Activated T-helper 1 cell treated with anti-CD3 and anti-CD28 coated beads, Interleukin-12 subunit alpha, Interleukin-12 subunit beta, Interleukin-2, Interleukin-4 antibody, amounts not matched to agents 30 ng/mL and 10 ng/mL and 1 ng/mL, durations not matched to agents 14 hours and 24 hours and 36 hours (primary cell): ENCODE measurements around the gene RECQL5. TPM values are rescaled to one million over a fixed set of nuclear protein-coding genes. Genes with fewer than 3 reads are reported as not detected.
A peak's percentile ranks its signal among the peaks of the same experiment; 100 is the strongest.

Experiments used
- DNase-seq: peaks from one replicate; pipeline ENCODE4 v3.0.0; 2021; ENCODE audit warnings: low spot score
- H3K27ac Mint-ChIP-seq: one replicate; pipeline ENCODE4 v1.8.0; 2021; ENCODE audit warnings: mild to moderate bottlenecking, mixed read lengths
- H3K27me3 Mint-ChIP-seq: one replicate; pipeline ENCODE4 v1.8.0; 2022; ENCODE audit warnings: mild to moderate bottlenecking, moderate library complexity, mixed read lengths; ENCODE audit not compliant: insufficient read depth
- H3K36me3 Mint-ChIP-seq: one replicate; pipeline ENCODE4 v1.8.0; 2021; ENCODE audit warnings: low read depth, mixed read lengths
- H3K4me1 Mint-ChIP-seq: one replicate; pipeline ENCODE4 v1.8.0; 2021; ENCODE audit warnings: low read depth, mixed read lengths
- H3K4me3 Mint-ChIP-seq: one replicate; pipeline ENCODE4 v1.8.0; 2021; ENCODE audit warnings: mild to moderate bottlenecking, moderate library complexity, mixed read lengths
- H3K9me3 Mint-ChIP-seq: one replicate; pipeline ENCODE4 v1.8.0; 2021; ENCODE audit warnings: mixed read lengths
- intact Hi-C: fragments of 100-400 bp; cut with micrococcal nuclease; formaldehyde crosslinking; loops from one replicate; pipeline ENCODE4 v1.15.1; 2024
- total RNA-seq: library from RNA; stranded (reverse); gene quantifications from 2 replicates; pipeline ENCODE4 v1.2.3, GENCODE V29; 2022

Gene RECQL5
- total RNA-seq, 1 donor from 2014 or later: 34.1 TPM

DNA sequence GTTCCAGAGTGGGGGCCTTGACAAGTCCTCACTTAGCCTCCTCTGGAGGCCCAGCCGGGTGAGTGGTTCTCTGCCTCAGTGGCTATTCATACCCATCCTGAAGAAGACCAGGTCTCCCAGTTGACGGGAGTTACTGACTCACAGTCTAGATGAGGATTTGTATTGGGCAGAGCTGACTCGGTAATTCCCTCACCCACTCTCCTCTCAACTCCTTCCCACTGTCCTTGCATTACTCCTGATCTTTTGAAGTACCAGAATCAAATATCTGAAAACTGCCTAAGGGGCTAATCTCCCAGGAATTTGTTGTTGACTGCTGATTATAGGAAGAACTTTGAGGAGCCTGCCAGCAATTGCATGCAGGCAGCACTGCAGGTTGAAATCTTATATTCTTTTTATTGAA lies 14.3 kb upstream of the RECQL5 start:
- Mint-ChIP-seq H3K36me3 (peaks cover 8% of the 10 kb centered on the region), H3K27ac (no peak overlapping the region)
- intact Hi-C loops: no loop called here

DNA sequence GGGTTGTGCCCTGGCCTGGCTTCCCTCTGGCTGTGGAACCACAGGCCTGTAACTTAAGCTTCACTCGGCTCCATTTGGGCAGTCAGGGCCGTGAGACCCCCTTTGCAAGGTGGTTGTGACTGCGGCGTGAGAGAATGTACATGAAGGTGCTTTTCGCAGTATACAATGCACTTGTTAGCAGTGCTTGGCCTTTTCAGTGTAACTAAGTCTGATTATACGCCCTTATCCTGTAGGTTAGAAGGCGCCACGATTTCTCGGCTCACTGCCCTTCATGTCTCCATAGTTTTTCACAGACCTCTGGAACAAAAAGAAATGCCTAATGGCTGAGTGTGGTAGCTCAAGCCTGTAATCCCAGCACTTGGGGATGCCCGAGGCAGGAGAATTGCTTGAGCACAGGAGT lies 13.5 kb upstream of the RECQL5 start:
- intact Hi-C loops: no loop called here
- no peaks in the 10 kb centered on the region for H3K27me3 Mint-ChIP-seq
- H3K27ac Mint-ChIP-seq: no peak overlapping the region
- no peak for DNase-seq
- H3K36me3 Mint-ChIP-seq: peaks cover 10% of the 10 kb centered on the region
- H3K4me3 Mint-ChIP-seq: no peak overlapping the region
- H3K9me3 Mint-ChIP-seq: no peaks in the 10 kb centered on the region
- H3K4me1 Mint-ChIP-seq: peaks cover 17% of the 10 kb centered on the region

More for the DNA sequence above, 14.3 kb upstream of the RECQL5 start:
- Mint-ChIP-seq H3K4me3 (no peak overlapping the region), H3K27me3 (no peaks in the 10 kb centered on the region), H3K4me1 (peaks cover 26% of the 10 kb centered on the region), H3K9me3 (no peaks in the 10 kb centered on the region)
- no peak for DNase-seq

DNA sequence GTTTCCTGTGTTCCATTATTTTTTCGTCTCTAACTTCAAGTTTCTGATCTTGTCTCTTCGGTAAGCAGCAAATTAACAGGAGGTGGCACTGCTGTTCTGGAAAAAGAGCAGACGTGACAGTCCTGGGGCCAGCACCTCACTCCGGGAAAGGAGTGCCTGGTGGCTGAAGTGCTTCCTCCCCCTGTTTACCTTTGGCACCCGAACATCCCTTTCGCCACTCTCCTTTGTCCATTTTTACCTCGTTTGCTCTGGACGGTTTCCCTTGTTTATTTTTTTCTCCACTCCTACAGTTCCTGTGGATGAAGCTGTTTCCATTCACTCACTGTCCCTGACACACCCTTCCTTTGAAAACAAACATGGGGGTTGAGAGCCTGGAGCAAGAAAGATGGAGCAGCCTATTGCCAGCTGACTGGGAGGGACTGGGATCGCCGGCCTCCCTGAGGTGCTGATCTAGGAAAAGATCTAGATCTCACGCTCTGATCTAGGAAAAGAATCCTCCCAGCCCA lies 12.8 kb upstream of the RECQL5 start:
- Mint-ChIP-seq H3K27ac (no peak overlapping the region), H3K4me1 (peaks cover 13% of the 10 kb centered on the region), H3K9me3 (no peaks in the 10 kb centered on the region), H3K27me3 (no peaks in the 10 kb centered on the region), H3K36me3 (peaks cover 10% of the 10 kb centered on the region), H3K4me3 (no peak overlapping the region)
- intact Hi-C loops: loop anchor here (10.0 kb wide), 1 partner anchor 415 kb away; the partner anchor contains the start of genes GGA3 and MRPS7
- no peak for DNase-seq

DNA sequence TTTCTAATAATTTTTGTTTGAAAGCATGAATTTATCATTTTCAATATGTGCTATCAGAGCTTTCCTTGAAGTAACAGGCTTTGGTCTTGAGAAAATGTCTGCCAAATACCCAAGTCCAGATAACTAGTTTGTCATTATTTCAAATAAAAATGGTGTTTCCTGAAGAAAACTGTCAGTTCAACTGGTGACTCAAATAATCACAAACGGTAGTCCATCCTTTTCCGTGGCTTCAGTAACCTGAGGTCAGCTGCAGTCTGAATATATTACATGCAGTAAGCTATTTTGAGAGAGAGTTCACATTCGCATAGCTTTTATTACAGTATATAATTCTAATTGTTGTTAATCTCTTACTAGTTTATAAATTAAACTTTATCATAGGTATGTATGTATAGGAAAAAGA lies 9.5 kb upstream of the RECQL5 start:
- Mint-ChIP-seq H3K4me1 (peaks cover 6% of the 10 kb centered on the region), H3K36me3 (peaks cover 14% of the 10 kb centered on the region), H3K4me3 (no peak overlapping the region), H3K27ac (no peak overlapping the region), H3K9me3 (no peaks in the 10 kb centered on the region), H3K27me3 (no peaks in the 10 kb centered on the region)
- no peak for DNase-seq
- intact Hi-C loops: loop anchor here (10.0 kb wide), 1 partner anchor 412 kb away; the partner anchor contains the start of genes GGA3 and MRPS7

DNA sequence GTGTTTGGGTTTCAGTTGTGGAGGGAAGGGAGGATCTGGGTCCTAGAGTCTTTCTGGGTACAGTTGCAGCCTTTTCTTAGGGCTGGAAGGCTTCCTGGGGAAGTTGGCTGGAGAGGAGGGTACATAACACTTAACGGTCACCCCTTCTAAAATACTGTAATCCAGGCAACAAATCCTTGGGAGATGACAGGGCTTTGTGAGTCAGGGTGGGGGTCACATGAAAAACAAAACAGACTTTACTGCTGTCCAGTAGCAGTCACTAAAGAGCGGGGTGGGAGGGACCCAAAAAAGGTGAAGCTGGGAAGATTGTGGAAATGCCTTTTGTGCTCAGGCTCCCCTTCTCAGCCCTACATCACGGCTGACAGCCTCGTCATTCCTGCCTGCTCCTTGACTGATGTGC lies 6.5 kb upstream of the RECQL5 start:
- Mint-ChIP-seq H3K4me1 (peaks cover 6% of the 10 kb centered on the region), H3K27ac (no peak overlapping the region), H3K9me3 (no peaks in the 10 kb centered on the region)

DNA sequence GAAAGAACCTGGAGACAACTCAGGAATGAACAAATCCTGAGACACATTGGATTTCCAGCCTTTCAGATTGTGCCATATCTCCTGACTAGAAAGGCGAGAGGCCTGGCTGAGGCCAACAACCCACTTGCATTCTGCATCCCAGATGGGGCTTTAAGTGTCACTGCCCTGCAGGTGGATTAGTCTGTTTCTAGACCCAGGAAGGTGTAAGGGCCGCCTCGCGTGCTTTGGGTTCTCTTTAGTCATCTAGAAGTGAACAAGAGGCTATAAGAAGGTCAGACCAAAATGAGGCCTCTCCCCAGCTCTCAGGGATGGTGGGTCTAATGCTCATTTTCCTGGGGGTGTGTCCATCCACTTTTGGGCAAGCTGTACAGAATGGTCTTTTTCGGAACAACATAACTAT lies 5.1 kb upstream of the RECQL5 start:
- no peak overlapping the region for H3K27ac Mint-ChIP-seq

More for the DNA sequence above, 6.5 kb upstream of the RECQL5 start:
- DNase-seq: no peak
- intact Hi-C loops: loop anchor here (10.0 kb wide), 1 partner anchor 409 kb away; the partner anchor contains the start of genes GGA3 and MRPS7
- Mint-ChIP-seq H3K27me3 (no peaks in the 10 kb centered on the region), H3K4me3 (no peak overlapping the region), H3K36me3 (peaks cover 24% of the 10 kb centered on the region)

DNA sequence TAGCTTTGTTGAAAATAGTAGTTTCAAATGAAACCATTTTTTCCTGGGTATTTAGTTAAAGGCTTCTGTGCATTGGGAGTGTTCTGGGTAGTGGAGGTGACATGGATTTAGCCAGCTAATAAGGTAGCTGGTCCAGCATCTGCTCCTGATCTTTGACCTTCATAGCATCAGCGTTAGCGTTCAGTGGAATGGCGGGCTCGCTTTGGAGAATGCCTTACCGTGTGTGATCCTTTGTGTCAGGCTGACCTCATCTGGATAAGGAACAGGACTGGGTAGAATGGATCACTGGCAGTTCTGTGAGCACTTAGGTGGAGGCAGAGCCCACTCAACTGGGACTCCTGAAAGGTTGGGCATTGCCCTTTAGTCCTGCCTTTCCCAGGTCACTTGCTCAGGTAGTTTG lies 3.9 kb upstream of the RECQL5 start:
- no peak overlapping the region for H3K4me3 Mint-ChIP-seq
- peaks cover 25% of the 10 kb centered on the region for H3K36me3 Mint-ChIP-seq
- intact Hi-C loops: loop anchor here (10.0 kb wide), 1 partner anchor 406 kb away; the partner anchor contains the start of genes GGA3 and MRPS7
- DNase-seq: no peak
- H3K27me3 Mint-ChIP-seq: no peaks in the 10 kb centered on the region
- H3K4me1 Mint-ChIP-seq: peaks cover 11% of the 10 kb centered on the region
- no peak overlapping the region for H3K27ac Mint-ChIP-seq
- H3K9me3 Mint-ChIP-seq: no peaks in the 10 kb centered on the region

More for the DNA sequence above, 5.1 kb upstream of the RECQL5 start:
- H3K36me3 Mint-ChIP-seq: peaks cover 27% of the 10 kb centered on the region
- peaks cover 11% of the 10 kb centered on the region for H3K4me1 Mint-ChIP-seq
- no peaks in the 10 kb centered on the region for H3K27me3 Mint-ChIP-seq
- H3K4me3 Mint-ChIP-seq: no peak overlapping the region
- no peaks in the 10 kb centered on the region for H3K9me3 Mint-ChIP-seq
- DNase-seq: no peak
- intact Hi-C loops: loop anchor here (10.0 kb wide), 1 partner anchor 407 kb away; the partner anchor contains the start of genes GGA3 and MRPS7

DNA sequence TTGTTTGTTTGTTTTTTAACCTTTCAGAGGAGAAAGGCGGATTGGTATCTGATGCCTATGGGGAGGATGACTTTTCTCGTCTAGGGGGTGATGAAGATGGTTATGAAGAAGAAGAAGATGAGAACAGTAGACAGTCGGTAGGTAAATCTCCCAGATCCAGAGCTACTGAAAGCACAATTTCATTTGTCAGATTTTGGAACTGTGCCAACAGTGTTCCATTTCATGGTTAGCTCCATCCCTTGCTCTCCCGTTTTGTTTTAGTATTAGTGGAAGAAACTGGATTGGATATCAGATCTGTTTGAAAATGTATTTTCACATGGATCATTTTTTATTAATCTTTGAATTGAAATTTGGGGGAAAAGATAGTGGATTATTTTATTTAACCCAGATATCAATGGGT lies 1.5 kb upstream of the RECQL5 start:
- Mint-ChIP-seq H3K36me3 (peaks cover 28% of the 10 kb centered on the region), H3K27ac (peak overlapping the region; percentile 40), H3K9me3 (no peaks in the 10 kb centered on the region), H3K4me1 (peaks cover 11% of the 10 kb centered on the region), H3K4me3 (no peak overlapping the region), H3K27me3 (no peaks in the 10 kb centered on the region)
- DNase-seq: no peak
- intact Hi-C loops: no loop called here

DNA sequence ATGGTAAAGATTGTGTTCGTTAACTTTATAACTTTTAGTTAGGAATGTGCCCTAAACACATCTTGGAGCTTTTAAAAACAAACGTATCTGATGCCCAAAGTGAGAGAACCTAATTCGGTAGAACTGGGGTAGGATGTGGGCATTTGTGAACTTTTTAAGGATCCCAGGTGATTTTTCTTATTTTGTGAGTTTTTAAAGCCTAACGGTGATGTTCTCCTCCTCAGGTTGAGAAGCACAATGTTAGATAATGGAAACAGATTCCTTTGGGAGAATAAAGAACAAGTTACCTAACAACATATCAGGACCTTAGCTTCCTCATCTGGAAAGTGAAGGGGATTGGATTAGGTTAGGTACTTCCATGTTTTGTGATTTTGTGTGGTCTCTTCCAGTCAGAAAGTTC lies 871 bp upstream of the RECQL5 start:
- H3K4me1 Mint-ChIP-seq: peaks cover 11% of the 10 kb centered on the region
- no peaks in the 10 kb centered on the region for H3K27me3 Mint-ChIP-seq
- no peak for DNase-seq
- H3K9me3 Mint-ChIP-seq: no peaks in the 10 kb centered on the region
- peaks cover 24% of the 10 kb centered on the region for H3K36me3 Mint-ChIP-seq
- H3K4me3 Mint-ChIP-seq: no peak overlapping the region
- intact Hi-C loops: loop anchor here (1.0 to 2.0 kb wide), 6 partner anchors 23 to 379 kb away; partner anchors contain the start of genes ACOX1, SLC25A19, TEN1 and WBP2
- H3K27ac Mint-ChIP-seq: no peak overlapping the region

DNA sequence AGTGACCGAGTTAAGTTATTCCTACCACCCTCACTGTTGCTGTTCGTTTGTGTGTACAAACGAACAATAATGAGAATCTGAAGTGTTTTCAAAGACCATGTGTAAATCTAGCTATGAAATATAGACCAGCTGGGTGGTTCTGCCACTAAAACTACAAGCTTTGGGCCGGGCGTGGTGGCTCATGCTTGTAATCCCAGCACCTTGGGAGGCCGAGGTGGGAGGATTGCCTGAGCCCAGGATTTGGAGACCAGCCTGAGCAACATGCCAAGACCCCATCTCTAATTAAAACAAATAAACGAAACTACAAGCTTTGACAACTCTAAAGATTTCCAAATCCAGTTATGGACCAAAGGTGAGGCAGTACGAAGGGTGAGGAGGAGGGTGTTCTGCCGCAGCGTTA lies 973 bp downstream of the RECQL5 start:
- no peaks in the 10 kb centered on the region for H3K27me3 Mint-ChIP-seq
- H3K27ac Mint-ChIP-seq: peak overlapping the region; percentile 71
- H3K36me3 Mint-ChIP-seq: peaks cover 26% of the 10 kb centered on the region
- DNase-seq: no peak
- H3K4me3 Mint-ChIP-seq: peak overlapping the region; percentile 79
- no peaks in the 10 kb centered on the region for H3K9me3 Mint-ChIP-seq
- intact Hi-C loops: loop anchor here (2.0 kb wide), 2 partner anchors 189 to 377 kb away; partner anchors contain the start of genes SLC25A19 and WBP2
- H3K4me1 Mint-ChIP-seq: peaks cover 11% of the 10 kb centered on the region

DNA sequence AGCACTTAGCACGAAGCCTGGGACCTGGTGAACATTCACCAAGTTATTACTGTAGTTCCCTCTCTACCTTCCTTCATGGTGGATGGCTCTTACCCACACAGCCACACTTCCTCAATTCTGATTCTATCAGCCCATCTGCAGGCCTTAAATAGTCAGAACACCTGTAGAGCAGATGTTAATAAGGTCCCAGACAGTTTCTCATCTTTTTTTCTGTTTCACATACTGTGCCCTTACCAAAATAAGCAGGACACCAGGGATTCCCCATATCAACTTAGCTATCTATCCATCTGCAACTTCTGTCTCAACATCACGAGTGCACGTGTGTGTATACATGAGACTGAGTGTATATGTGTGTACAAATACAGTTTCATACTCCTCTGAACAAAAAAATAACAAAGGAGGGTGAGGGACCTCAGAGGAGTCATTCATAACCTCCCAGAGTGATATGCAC lies 2.8 kb downstream of the RECQL5 start:
- Mint-ChIP-seq H3K36me3 (peaks cover 19% of the 10 kb centered on the region), H3K27ac (no peak overlapping the region), H3K9me3 (no peaks in the 10 kb centered on the region), H3K4me3 (no peak overlapping the region), H3K27me3 (no peaks in the 10 kb centered on the region), H3K4me1 (peaks cover 11% of the 10 kb centered on the region)
- intact Hi-C loops: no loop called here
- no peak for DNase-seq

DNA sequence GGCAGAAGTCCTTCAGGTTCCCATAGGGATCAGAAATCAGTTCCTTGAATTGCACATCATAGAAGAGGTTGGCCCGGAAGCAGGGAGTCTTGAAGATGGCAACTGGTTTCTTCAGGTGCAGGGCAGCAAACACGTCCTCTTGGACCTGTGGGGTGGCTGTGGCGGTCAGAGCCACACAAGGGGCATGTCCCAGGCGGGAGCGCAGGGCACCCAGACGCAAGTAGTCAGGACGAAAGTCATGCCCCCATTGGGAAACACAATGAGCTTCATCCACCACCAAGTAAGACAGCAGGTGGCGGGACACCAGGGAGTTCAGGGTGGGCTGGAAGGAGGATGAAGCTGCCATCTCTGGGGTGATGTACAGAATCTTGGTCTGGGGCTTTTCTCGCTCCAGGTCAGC lies 4.4 kb downstream of the RECQL5 start:
- no peaks in the 10 kb centered on the region for H3K9me3 Mint-ChIP-seq
- H3K36me3 Mint-ChIP-seq: peaks cover 11% of the 10 kb centered on the region
- no peaks in the 10 kb centered on the region for H3K27me3 Mint-ChIP-seq
- H3K4me3 Mint-ChIP-seq: no peak overlapping the region
- H3K4me1 Mint-ChIP-seq: no peaks in the 10 kb centered on the region
- H3K27ac Mint-ChIP-seq: no peak overlapping the region
- intact Hi-C loops: no loop called here
- no peak for DNase-seq

DNA sequence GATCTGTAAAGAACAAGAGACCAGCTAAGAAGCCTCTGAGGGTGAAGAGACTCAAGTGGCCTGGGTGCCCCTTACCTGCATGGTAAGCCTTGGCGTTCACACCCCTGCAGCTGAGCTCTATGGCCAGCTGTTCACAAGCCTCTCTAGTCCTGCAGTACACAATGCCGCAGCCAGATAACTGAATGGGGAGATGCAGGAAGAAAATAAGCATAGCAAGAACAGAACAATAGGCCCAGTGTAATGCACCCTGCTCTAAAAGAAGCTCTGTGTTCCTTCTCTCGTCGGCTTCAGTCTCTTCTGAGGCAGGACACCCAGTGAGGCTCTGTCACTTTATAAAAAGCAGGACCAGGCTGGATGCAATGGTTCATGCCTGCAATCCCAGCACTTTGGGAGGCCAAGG lies 5.4 kb downstream of the RECQL5 start:
- intact Hi-C loops: no loop called here
- no peak overlapping the region for H3K27ac Mint-ChIP-seq
- H3K4me1 Mint-ChIP-seq: no peaks in the 10 kb centered on the region
- no peaks in the 10 kb centered on the region for H3K9me3 Mint-ChIP-seq
- no peak for DNase-seq
- H3K4me3 Mint-ChIP-seq: no peak overlapping the region
- H3K36me3 Mint-ChIP-seq: peaks cover 16% of the 10 kb centered on the region
- no peaks in the 10 kb centered on the region for H3K27me3 Mint-ChIP-seq
